Natural killer cell (primary cell): Measurements from ENCODE around the gene ZNF236. TPM values are rescaled to one million over a fixed set of nuclear protein-coding genes. Genes with fewer than 3 reads are reported as not detected.

Experiments
- ATAC-seq, 3 donors: fragments of 150-1000 bp in 2 of 3; fragments of 200-7000 bp in 1 of 3; cut with Tn5 transposase; 1 replicate in 1 of 3; 2 replicates in 2 of 3; pipeline ENCODE4 v1.10.0; 2021; ENCODE audit warnings: mild to moderate bottlenecking in 2 of 3, moderate library complexity in 2 of 3
- DNase-seq, 2 donors: peaks; one replicate each; pipeline versions ENCODE4 v3.0.0 to v3.0.0-alpha.2; 2013 to 2021; ENCODE audit warnings: mixed read lengths in 1 of 2
- H3K27ac ChIP-seq: one replicate; pipeline ENCODE4 v1.5.1; 2013; ENCODE audit warnings: mild to moderate bottlenecking, low read length
- H3K27me3 ChIP-seq: one replicate; pipeline ENCODE4 v1.6.1; 2013; ENCODE audit warnings: low read length; ENCODE audit not compliant: control insufficient read depth, insufficient read depth
- H3K36me3 ChIP-seq: one replicate; pipeline ENCODE4 v1.6.1; 2013; ENCODE audit warnings: low read length; ENCODE audit not compliant: control insufficient read depth, insufficient read depth
- H3K4me1 ChIP-seq: one replicate; pipeline ENCODE4 v1.6.1; 2013; ENCODE audit warnings: low read length; ENCODE audit not compliant: control insufficient read depth, insufficient read depth
- H3K4me3 ChIP-seq: one replicate; pipeline ENCODE4 v1.5.1; 2013; ENCODE audit warnings: low read length
- H3K9me3 ChIP-seq: one replicate; pipeline ENCODE4 v1.6.1; 2013; ENCODE audit warnings: low read length; ENCODE audit not compliant: control insufficient read depth, insufficient read depth
- H3K27ac Mint-ChIP-seq, 2 donors: one replicate each; pipeline ENCODE4 v1.8.0; 2022; ENCODE audit warnings: mild to moderate bottlenecking in 2 of 2, mixed read lengths in 2 of 2, moderate library complexity in 1 of 2
- H3K27me3 Mint-ChIP-seq, 2 donors: one replicate each; pipeline ENCODE4 v1.8.0; 2022; ENCODE audit warnings: low read depth in 2 of 2, mixed read lengths in 2 of 2
- H3K36me3 Mint-ChIP-seq: one replicate; pipeline ENCODE4 v1.8.0; 2022; ENCODE audit warnings: mixed read lengths
- H3K4me1 Mint-ChIP-seq, 2 donors: one replicate each; pipeline ENCODE4 v1.8.0; 2022; ENCODE audit warnings: mixed read lengths in 2 of 2
- H3K4me3 Mint-ChIP-seq: one replicate; pipeline ENCODE4 v1.8.0; 2022; ENCODE audit warnings: mild to moderate bottlenecking, moderate library complexity, mixed read lengths
- H3K9me3 Mint-ChIP-seq, 2 donors: one replicate each; pipeline ENCODE4 v1.8.0; 2022; ENCODE audit warnings: mixed read lengths in 2 of 2
- CTCF ChIP-seq: fragments of 200-600 bp; IDR thresholded peaks from one replicate; pipeline ENCODE4 v1.8.0; 2022; ENCODE audit warnings: antibody characterized with exemption
- WGBS: methylation state at CpG from one replicate; pipeline ENCODE4 v1.1.7; 2013; ENCODE audit warnings: missing lambda C conversion rate; ENCODE audit not compliant: insufficient coverage; 5-methylcytosine and 5-hydroxymethylcytosine counted together
- intact Hi-C: fragments of 100-400 bp; cut with micrococcal nuclease; formaldehyde crosslinking; loops from one replicate; pipeline ENCODE4 v1.14.2; 2022
- total RNA-seq, 4 donors: library from RNA; stranded (reverse); fragments of 120-200 nt in 1 of 4; gene quantifications; one replicate each; pipeline versions ENCODE4 v1.2.3 to v1.2.4, GENCODE V29; 2013 to 2022

Gene ZNF236
- total RNA-seq, 3 donors from 2014 or later (not counting 1 experiment from before 2014, with no cell fraction given): 35.1 to 42.2 (median 39.7) TPM

DNA sequence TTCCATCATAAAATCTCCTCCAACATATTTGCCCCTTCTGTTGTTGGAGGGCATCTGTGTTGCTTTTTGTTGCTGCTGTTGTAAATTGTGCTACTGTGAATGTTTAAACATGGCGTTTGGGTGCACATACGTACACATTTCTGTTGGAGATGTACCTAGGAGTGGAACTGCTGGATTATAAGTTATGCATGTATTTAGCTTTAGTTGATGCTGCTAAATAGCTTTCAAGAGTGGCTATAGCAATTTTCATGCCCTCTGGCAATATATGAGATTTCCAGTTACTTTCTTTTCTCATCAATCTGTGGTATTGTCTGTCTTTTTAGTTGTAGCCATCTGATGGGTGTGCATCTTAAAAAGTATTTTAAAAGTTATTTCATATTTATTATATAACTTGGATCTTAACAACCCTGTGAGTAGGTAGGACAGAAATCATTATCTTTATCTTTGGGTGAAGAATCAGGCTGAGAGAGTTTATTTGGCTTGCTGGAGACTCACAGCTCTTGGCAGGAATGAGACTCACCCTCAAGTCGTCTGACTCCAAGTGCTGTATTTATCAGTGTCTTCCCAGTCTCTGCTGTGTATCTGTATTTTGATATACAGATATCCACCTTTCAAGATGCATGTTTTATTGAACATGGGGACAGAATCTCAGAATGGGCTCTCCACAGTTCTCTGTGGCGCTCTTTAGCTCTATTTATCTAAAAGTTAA, 16.9 kb downstream of the ZNF236 start:
- H3K27me3 Mint-ChIP-seq: no peaks in the 10 kb centered on the region
- no peak overlapping the region for H3K27ac Mint-ChIP-seq
- TF ChIP-seq CTCF: no peak
- DNase-seq (no peak), ATAC-seq (no peak)
- Histone ChIP-seq H3K9me3 (no peaks in the 10 kb centered on the region), H3K27me3 (no peaks in the 10 kb centered on the region), H3K36me3 (no peaks in the 10 kb centered on the region), H3K4me1 (no peaks in the 10 kb centered on the region), H3K27ac (no peak overlapping the region), H3K4me3 (no peak overlapping the region)
- intact Hi-C loops: no loop called here
- H3K9me3 Mint-ChIP-seq: no peaks in the 10 kb centered on the region
- H3K4me1 Mint-ChIP-seq: peaks cover 21 to 23% of the 10 kb centered on the region in 2 donors
- H3K36me3 Mint-ChIP-seq: no peaks in the 10 kb centered on the region
- 92% methylated on average over 4 of the region's 4 CpGs for whole genome bisulfite sequencing
- H3K4me3 Mint-ChIP-seq: no peak overlapping the region

DNA sequence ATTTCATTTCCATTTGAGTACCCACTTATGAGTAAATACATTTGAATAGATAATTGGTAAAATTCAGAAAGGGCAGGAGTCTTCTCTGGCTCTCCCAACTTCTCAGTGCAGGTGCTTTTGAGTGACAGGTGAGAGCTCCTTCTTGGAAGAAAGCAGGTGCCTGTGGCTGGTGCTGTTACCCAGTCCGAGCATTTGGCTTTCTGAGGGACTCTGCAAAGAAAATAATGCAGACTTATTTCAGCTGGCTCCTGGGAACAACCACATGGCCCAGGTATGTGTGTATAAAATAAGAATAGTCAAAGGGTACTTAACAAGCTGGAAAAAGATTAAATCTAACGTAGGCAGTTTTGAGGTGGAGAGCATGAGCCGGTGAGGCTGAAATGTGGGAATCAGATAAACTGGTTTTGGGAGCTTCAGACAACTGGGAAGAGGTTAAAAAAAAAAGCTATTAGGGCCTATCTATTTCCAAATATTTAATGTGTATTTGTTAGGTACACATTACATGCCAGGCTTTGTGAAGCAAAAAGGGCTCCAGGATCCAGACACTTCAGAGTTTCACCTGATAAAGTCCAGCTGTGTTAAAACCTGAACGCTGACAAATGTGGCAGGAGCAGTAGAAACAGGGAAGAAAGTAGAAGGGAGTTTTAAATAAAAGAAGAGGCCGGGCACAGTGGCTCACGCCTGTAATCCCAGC, 20.6 kb downstream of the ZNF236 start:
- H3K27me3 Mint-ChIP-seq: no peaks in the 10 kb centered on the region
- no peak for ATAC-seq

DNA sequence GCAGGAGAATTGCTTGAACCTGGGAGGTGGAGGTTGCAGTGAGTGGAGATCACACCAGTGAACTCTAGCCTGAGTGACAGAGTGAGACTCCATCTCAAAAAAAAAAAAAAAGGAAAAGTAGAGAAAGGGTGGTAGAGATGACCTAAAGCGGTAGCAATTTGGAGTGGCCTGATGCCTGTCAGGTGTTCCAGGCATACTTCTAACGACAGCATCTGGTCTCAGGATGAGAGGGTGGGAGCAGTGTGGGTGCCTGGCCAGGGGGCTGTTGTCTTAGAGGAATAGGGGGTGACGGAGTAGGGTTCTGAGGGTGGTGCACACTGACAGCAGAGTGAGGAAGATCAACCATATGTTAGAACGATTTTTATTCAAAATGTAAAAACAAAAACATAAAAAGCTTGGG, 21.8 kb downstream of the ZNF236 start:
- H3K4me3 Mint-ChIP-seq: no peak overlapping the region
- no peaks in the 10 kb centered on the region for H3K9me3 Mint-ChIP-seq
- intact Hi-C loops: no loop called here
- H3K4me3 ChIP-seq: no peak overlapping the region
- H3K27ac ChIP-seq: no peak overlapping the region
- H3K27me3 ChIP-seq: no peaks in the 10 kb centered on the region
- WGBS: 97% methylated on average over 3 of the region's 4 CpGs
- DNase-seq (no peak), ATAC-seq (no peak)
- H3K27ac Mint-ChIP-seq: no peak overlapping the region
- H3K27me3 Mint-ChIP-seq: no peaks in the 10 kb centered on the region
- H3K4me1 ChIP-seq: no peaks in the 10 kb centered on the region
- no peaks in the 10 kb centered on the region for H3K36me3 ChIP-seq
- peaks cover 14 to 32% of the 10 kb centered on the region in 2 donors for H3K4me1 Mint-ChIP-seq
- no peaks in the 10 kb centered on the region for H3K36me3 Mint-ChIP-seq
- no peaks in the 10 kb centered on the region for H3K9me3 ChIP-seq
- TF ChIP-seq CTCF: no peak

More for the DNA sequence above, 20.6 kb downstream of the ZNF236 start:
- TF ChIP-seq CTCF: no peak
- H3K9me3 ChIP-seq: no peaks in the 10 kb centered on the region
- 97% methylated on average over 6 of the region's 6 CpGs for WGBS
- no peaks in the 10 kb centered on the region for H3K36me3 ChIP-seq
- peaks cover 11 to 30% of the 10 kb centered on the region in 2 donors for H3K4me1 Mint-ChIP-seq
- no peak overlapping the region for H3K4me3 Mint-ChIP-seq
- H3K27ac Mint-ChIP-seq: no peak overlapping the region
- no peaks in the 10 kb centered on the region for H3K36me3 Mint-ChIP-seq
- H3K4me1 ChIP-seq: no peaks in the 10 kb centered on the region
- intact Hi-C loops: no loop called here
- no peak for DNase-seq
- H3K27me3 ChIP-seq: no peaks in the 10 kb centered on the region
- no peak overlapping the region for H3K4me3 ChIP-seq
- H3K27ac ChIP-seq: no peak overlapping the region
- no peaks in the 10 kb centered on the region for H3K9me3 Mint-ChIP-seq
